OCI-M2 (cell line): ENCODE results near the gene HOXB6.

Experiments
- DNase-seq: peaks from one replicate; lab custom pipeline; 2025; ENCODE audit not compliant: unreplicated experiment; lab: John Stamatoyannopoulos, UW

The HOXB6 gene

GRCh38 chr17:48583708-48584222, 21.0 kb downstream of the HOXB6 start:
- DNase-seq: no peak

GRCh38 chr17:48582750-48583069, 22.1 kb downstream of the HOXB6 start:
- DNase-seq: no peak

GRCh38 chr17:48579760-48580554, 24.8 kb downstream of the HOXB6 start:
- DNase-seq: no peak

GRCh38 chr17:48579471-48579759, 25.4 kb downstream of the HOXB6 start:
- DNase-seq: no peak

- DNase-seq: no peak
Observed at GRCh38 chr17:48578616-48579470, 25.9 kb downstream of the HOXB6 start.

- DNase-seq: peak; percentile 42
Observed at GRCh38 chr17:48577946-48578615, 26.7 kb downstream of the HOXB6 start, which contains the start of gene HOXB4. HOXB4 (minus strand) TSS chr17:48578350; CDS start chr17:48578319, 31 bp downstream.

- no peak for DNase-seq
Observed at GRCh38 chr17:48577330-48577945, 27.3 kb downstream of the HOXB6 start.

GRCh38 chr17:48576479-48577309, 28.1 kb downstream of the HOXB6 start:
- no peak for DNase-seq

GRCh38 chr17:48575673-48576478, 28.9 kb downstream of the HOXB6 start:
- no peak for DNase-seq

GRCh38 chr17:48575066-48575582, 29.7 kb downstream of the HOXB6 start:
- DNase-seq: no peak

GRCh38 chr17:48574505-48575065, 30.2 kb downstream of the HOXB6 start:
- no peak for DNase-seq

- no peak for DNase-seq
Observed at GRCh38 chr17:48571826-48572417, 32.9 kb downstream of the HOXB6 start.

GRCh38 chr17:48571024-48571818, 33.6 kb downstream of the HOXB6 start:
- DNase-seq: no peak

GRCh38 chr17:48570325-48571023, 34.3 kb downstream of the HOXB6 start:
- no peak for DNase-seq

- DNase-seq: no peak
Observed at GRCh38 chr17:48569674-48570324, 35.0 kb downstream of the HOXB6 start.

- DNase-seq: no peak
Observed at GRCh38 chr17:48569240-48569582, 35.6 kb downstream of the HOXB6 start.
